ENCODE data around the gene CCNL2. TPM values are rescaled to one million over a fixed set of nuclear protein-coding genes. Genes with fewer than 3 reads are reported as not detected.

Gene CCNL2
- total and polyA plus RNA-seq, 2 of the 13 experiments (the other 11 are each of a cell fraction or from before 2014, with no cell fraction given) = 105 to 340 TPM

GRCh38 chr1:1359664-1360468 lies 39.3 kb downstream of the CCNL2 start (continued):
- TF ChIP-seq POLR2G (IDR thresholded peaks at IDR 0.05; ENCODE audit: low read depth, low read length) (peak; percentile 64; the same call in 1 of the 2 replicates), FOXP1 (IDR thresholded peaks at IDR 0.05) (no peak), FOXP1 (CRISPR knock-in tag; IDR thresholded peaks at IDR 0.05) (peak; percentile 34), NR0B2 (CRISPR knock-in tag; IDR thresholded peaks at IDR 0.05) (no peak; the same call in 1 of the 2 replicates), E2F2 (CRISPR knock-in tag; IDR thresholded peaks at IDR 0.05; ENCODE audit: borderline replicate concordance) (no peak), KDM4B (CRISPR knock-in tag; IDR thresholded peaks at IDR 0.05) (no peak), ZNF496 (CRISPR knock-in tag; IDR thresholded peaks at IDR 0.05; ENCODE audit: insufficient replicate concordance) (no peak), SAP130 (CRISPR knock-in tag; IDR thresholded peaks at IDR 0.05; ENCODE audit: low read depth) (peak; percentile 59), ADNP (CRISPR knock-in tag; IDR thresholded peaks at IDR 0.05) (no peak), AKAP8 (CRISPR knock-in tag; IDR thresholded peaks at IDR 0.05) (peak; percentile 12; the same call in 1 of the 2 replicates), JUNB (CRISPR knock-in tag; IDR thresholded peaks at IDR 0.05; ENCODE audit: borderline replicate concordance) (no peak), KLF12 (CRISPR knock-in tag; IDR thresholded peaks at IDR 0.05; ENCODE audit: borderline replicate concordance) (0 out of 2 replicates have a peak, but pooled peaks have one; percentile 31), RAD51 (IDR thresholded peaks at IDR 0.05; ENCODE audit: borderline replicate concordance) (no peak), KIAA2018 (CRISPR knock-in tag; IDR thresholded peaks at IDR 0.05; ENCODE audit: borderline replicate concordance) (no peak), ZSCAN12 (CRISPR knock-in tag; IDR thresholded peaks at IDR 0.05) (no peak), SRSF1 (optimal IDR thresholded peaks at IDR 0.05; ENCODE audit: low read depth, low read length) (peak; percentile 53), ZNF766 (CRISPR knock-in tag; IDR thresholded peaks at IDR 0.05; ENCODE audit: borderline replicate concordance) (no peak), CREBL2 (CRISPR knock-in tag; IDR thresholded peaks at IDR 0.05; ENCODE audit: borderline replicate concordance) (peak; percentile 48; the same call in 1 of the 2 replicates), ZNF549 (CRISPR knock-in tag; IDR thresholded peaks at IDR 0.05) (no peak), CAMTA2 (CRISPR knock-in tag; IDR thresholded peaks at IDR 0.05; ENCODE audit: borderline replicate concordance) (no peak)
